Loucy (cell line): ENCODE results near the gene CEP43.

Experiments
- H2AFZ ChIP-seq: fragments of 200-600 bp; sonication (generic); 2 replicates; pipeline ENCODE4 v1.6.0; 2016; ENCODE audit warnings: antibody characterized with exemption, mild to moderate bottlenecking, low read length, moderate library complexity
- H3F3A ChIP-seq: fragments of 200-600 bp; 2 replicates; pipeline ENCODE4 v1.6.0; 2016; ENCODE audit warnings: antibody characterized with exemption, low read depth, mild to moderate bottlenecking
- H3K27me3 ChIP-seq: fragments of 200-600 bp; sonication (generic); 2 replicates; pipeline ENCODE4 v1.6.1; 2014; ENCODE audit warnings: low read length, mild to moderate bottlenecking; ENCODE audit not compliant: insufficient read depth, poor library complexity, severe bottlenecking
- H3K36me3 ChIP-seq: fragments of 200-600 bp; sonication (generic); 2 replicates; pipeline ENCODE4 v1.6.1; 2016; ENCODE audit warnings: low read length; ENCODE audit not compliant: insufficient read depth
- H3K4me1 ChIP-seq: fragments of 200-600 bp; sonication (generic); 2 replicates; pipeline ENCODE4 v1.5.1; 2014; ENCODE audit warnings: low read length, mild to moderate bottlenecking; ENCODE audit not compliant: insufficient read depth, poor library complexity, severe bottlenecking
- H3K4me2 ChIP-seq: fragments of 200-600 bp; sonication (generic); 2 replicates; pipeline ENCODE4 v1.6.0; 2014; ENCODE audit warnings: antibody characterized with exemption, low read length, low read depth, mild to moderate bottlenecking; ENCODE audit not compliant: poor library complexity, severe bottlenecking
- H3K4me3 ChIP-seq: fragments of 200-600 bp; sonication (generic); 2 replicates; pipeline ENCODE4 v1.5.1; 2014; ENCODE audit warnings: low read length, mild to moderate bottlenecking, mixed read lengths; ENCODE audit not compliant: poor library complexity, severe bottlenecking
- H3K79me2 ChIP-seq: fragments of 200-600 bp; sonication (generic); 2 replicates; pipeline ENCODE4 v1.6.1; 2014; ENCODE audit warnings: low read length; ENCODE audit not compliant: insufficient read depth
- H3K9ac ChIP-seq: fragments of 200-600 bp; sonication (generic); 2 replicates; pipeline ENCODE4 v1.6.0; 2014; ENCODE audit warnings: mild to moderate bottlenecking, low read depth, low read length, moderate library complexity; ENCODE audit not compliant: poor library complexity, severe bottlenecking
- H3K9me2 ChIP-seq: fragments of 200-600 bp; sonication (generic); replicated peaks from 2 replicates; pipeline ENCODE4 v1.6.1; 2016; ENCODE audit warnings: low read depth, low read length, mixed read lengths
- H3K9me3 ChIP-seq: fragments of 200-600 bp; sonication (generic); 2 replicates; pipeline ENCODE4 v1.6.1; 2014; ENCODE audit warnings: mild to moderate bottlenecking, antibody characterized with exemption, low read length, low read depth; ENCODE audit not compliant: insufficient read depth
- H4K20me1 ChIP-seq: fragments of 200-600 bp; sonication (generic); 2 replicates; pipeline ENCODE4 v1.6.0; 2014; ENCODE audit warnings: antibody characterized with exemption, low read length, mild to moderate bottlenecking; ENCODE audit not compliant: insufficient read depth, poor library complexity, severe bottlenecking
- EZH2phosphoT487 ChIP-seq: fragments of 200-600 bp; IDR thresholded peaks from 2 replicates; pipeline ENCODE4 v1.6.1; 2018; ENCODE audit warnings: antibody characterized with exemption, mild to moderate bottlenecking, moderate library complexity, borderline replicate concordance
- TF ChIP-seq, protein P1 (sequence below): fragments of 200-600 bp; sonication (generic); conservative IDR thresholded peaks from 2 replicates; pipeline ENCODE4 v1.5.1; 2014; ENCODE audit warnings: mild to moderate bottlenecking, antibody characterized with exemption, low read length

Gene CEP43

DNA sequence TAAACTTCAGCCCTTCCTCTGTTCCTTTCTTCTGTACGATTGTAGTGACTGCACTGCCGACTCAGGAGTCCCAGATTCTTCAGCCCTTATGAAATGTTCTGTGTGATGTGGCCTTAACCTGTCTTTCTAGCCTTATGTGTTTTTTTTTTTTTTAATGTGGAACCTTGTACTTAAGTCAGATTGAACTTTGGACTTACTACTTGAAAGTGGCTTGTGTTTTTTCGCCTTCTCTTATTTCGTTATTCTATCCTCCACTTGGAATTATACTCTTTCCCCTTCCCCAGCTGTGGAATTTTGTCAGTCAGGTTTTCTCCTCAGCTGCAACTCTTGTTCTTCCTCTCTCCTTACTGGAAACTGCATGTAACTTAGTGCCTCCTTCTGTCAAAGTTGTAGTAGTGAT, 8.8 kb downstream of the CEP43 start:
- Histone ChIP-seq H3K36me3 (peaks cover 36% of the 10 kb centered on the region), H3K4me2 (no peak overlapping the region), H3K9me2 (no peaks in the 10 kb centered on the region), H3K79me2 (peaks cover 32% of the 10 kb centered on the region), H3K4me1 (peaks cover 7% of the 10 kb centered on the region), H4K20me1 (peaks cover 12% of the 10 kb centered on the region), H3K27me3 (no peaks in the 10 kb centered on the region), H3K4me3 (no peak overlapping the region), H3F3A (no peaks in the 10 kb centered on the region), H3K9me3 (no peaks in the 10 kb centered on the region), H2AFZ (no peak overlapping the region), H3K9ac (no peak overlapping the region)
- no peak for TF ChIP-seq EZH2phosphoT487
- TF ChIP-seq, protein P1, sequence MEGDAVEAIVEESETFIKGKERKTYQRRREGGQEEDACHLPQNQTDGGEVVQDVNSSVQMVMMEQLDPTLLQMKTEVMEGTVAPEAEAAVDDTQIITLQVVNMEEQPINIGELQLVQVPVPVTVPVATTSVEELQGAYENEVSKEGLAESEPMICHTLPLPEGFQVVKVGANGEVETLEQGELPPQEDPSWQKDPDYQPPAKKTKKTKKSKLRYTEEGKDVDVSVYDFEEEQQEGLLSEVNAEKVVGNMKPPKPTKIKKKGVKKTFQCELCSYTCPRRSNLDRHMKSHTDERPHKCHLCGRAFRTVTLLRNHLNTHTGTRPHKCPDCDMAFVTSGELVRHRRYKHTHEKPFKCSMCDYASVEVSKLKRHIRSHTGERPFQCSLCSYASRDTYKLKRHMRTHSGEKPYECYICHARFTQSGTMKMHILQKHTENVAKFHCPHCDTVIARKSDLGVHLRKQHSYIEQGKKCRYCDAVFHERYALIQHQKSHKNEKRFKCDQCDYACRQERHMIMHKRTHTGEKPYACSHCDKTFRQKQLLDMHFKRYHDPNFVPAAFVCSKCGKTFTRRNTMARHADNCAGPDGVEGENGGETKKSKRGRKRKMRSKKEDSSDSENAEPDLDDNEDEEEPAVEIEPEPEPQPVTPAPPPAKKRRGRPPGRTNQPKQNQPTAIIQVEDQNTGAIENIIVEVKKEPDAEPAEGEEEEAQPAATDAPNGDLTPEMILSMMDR: no peak

DNA sequence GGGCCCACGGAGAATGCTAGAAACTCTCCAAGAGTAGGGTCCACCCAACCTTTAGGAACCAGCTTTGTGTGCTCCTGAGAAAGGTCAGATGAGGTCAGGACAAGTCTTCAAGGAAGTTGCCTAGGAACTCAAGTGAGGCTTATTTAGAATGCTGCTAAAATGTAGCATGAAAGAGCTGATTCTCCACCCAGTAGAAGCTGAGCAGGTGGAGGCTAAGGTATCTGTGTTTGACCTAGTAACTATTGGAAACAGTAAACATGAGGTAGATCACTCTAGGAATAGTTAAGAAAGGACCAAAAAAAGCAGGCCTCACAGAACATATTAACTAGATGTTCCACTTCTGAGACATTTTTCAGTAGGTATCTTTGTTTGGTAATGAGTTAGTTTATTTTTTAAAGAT, 13.9 kb downstream of the CEP43 start:
- Histone ChIP-seq H3K79me2 (no peaks in the 10 kb centered on the region), H3K9me3 (no peaks in the 10 kb centered on the region), H3K27me3 (no peaks in the 10 kb centered on the region), H3K4me1 (no peaks in the 10 kb centered on the region), H3K4me3 (no peak overlapping the region), H3K9me2 (no peaks in the 10 kb centered on the region), H3K4me2 (no peak overlapping the region), H4K20me1 (no peaks in the 10 kb centered on the region), H3K36me3 (peaks cover 51% of the 10 kb centered on the region; the same call in 1 of the 2 replicates), H2AFZ (no peak overlapping the region), H3K9ac (no peak overlapping the region), H3F3A (no peaks in the 10 kb centered on the region)
- TF ChIP-seq, protein P1: no peak
- TF ChIP-seq EZH2phosphoT487: no peak

DNA sequence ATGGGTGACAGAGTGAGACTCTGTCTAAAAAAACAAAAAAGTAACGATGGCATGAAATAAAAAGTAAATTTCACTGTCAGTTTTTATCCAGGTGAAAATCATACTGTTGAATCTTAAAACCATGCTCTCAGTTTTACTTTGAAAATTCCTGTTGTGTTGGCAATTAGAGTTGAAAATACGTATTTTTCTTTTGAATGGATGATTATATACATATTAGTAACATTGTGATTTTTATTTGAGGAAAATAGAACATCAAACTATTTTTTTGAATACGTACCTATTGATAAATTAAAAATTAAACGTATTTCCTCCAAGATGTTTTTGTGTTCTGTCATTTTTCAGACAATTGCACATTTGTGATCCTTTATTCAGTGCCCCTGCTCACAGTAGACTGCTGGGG, 14.7 kb downstream of the CEP43 start:
- Histone ChIP-seq H3F3A (no peaks in the 10 kb centered on the region), H3K9me3 (no peaks in the 10 kb centered on the region), H3K4me3 (no peak overlapping the region), H2AFZ (no peak overlapping the region), H3K9ac (no peak overlapping the region), H3K4me2 (no peak overlapping the region), H3K79me2 (no peaks in the 10 kb centered on the region), H3K36me3 (peaks cover 55% of the 10 kb centered on the region; the same call in 1 of the 2 replicates), H3K27me3 (no peaks in the 10 kb centered on the region), H4K20me1 (no peaks in the 10 kb centered on the region), H3K4me1 (no peaks in the 10 kb centered on the region), H3K9me2 (no peaks in the 10 kb centered on the region)
- no peak for TF ChIP-seq EZH2phosphoT487
- TF ChIP-seq, protein P1: no peak
